Hepatocyte (in vitro differentiated cells): ENCODE results near the gene PRDM16.

ENCODE experiments used
- EZH2 ChIP-seq: fragments of 200-600 bp; sonication (generic); IDR thresholded peaks from 2 replicates; pipeline ENCODE4 v1.6.1; 2016; ENCODE audit warnings: antibody characterized with exemption, mild to moderate bottlenecking, borderline replicate concordance
- EZH2phosphoT487 ChIP-seq: fragments of 200-600 bp; sonication (generic); IDR thresholded peaks from one replicate; pipeline ENCODE4 v1.6.1; 2018; ENCODE audit warnings: antibody characterized with exemption, mild to moderate bottlenecking, low read depth, moderate library complexity; ENCODE audit not compliant: unreplicated experiment, severe bottlenecking
- TF ChIP-seq, protein P1 (sequence below): fragments of 200-600 bp; sonication (generic); IDR thresholded peaks from 2 replicates; pipeline ENCODE4 v1.5.1; 2016; ENCODE audit warnings: antibody characterized with exemption, mild to moderate bottlenecking; ENCODE audit not compliant: poor library complexity

DNA sequence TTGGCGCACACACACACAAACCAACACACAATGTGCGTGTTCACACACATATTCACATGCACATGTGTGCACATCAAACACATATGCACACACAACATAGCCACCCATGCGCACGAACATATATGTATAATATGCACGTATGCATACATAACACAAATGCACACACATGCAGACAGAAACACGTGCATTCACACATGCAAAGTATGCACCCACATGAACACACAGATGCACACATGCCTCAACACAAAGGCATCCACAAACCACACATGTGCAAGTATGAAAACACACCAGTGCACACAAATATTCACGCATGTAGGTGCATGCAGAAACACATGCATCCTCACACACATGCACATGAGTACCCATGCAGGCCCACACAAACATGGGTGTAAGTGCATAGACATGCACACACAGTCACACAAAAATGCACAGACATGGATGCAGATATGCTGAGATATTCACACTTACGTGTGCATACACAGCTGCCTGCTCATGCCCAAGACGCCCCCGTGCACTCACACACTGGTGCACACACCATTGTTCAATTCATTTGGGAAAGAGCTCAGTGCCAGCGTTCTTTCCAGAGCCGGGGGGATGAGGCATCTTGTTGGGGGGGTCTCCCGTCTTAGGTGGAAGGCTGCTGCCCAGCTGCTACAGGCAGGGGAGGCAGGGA lies 332.7 kb downstream of the PRDM16 start:
- TF ChIP-seq, protein P1, sequence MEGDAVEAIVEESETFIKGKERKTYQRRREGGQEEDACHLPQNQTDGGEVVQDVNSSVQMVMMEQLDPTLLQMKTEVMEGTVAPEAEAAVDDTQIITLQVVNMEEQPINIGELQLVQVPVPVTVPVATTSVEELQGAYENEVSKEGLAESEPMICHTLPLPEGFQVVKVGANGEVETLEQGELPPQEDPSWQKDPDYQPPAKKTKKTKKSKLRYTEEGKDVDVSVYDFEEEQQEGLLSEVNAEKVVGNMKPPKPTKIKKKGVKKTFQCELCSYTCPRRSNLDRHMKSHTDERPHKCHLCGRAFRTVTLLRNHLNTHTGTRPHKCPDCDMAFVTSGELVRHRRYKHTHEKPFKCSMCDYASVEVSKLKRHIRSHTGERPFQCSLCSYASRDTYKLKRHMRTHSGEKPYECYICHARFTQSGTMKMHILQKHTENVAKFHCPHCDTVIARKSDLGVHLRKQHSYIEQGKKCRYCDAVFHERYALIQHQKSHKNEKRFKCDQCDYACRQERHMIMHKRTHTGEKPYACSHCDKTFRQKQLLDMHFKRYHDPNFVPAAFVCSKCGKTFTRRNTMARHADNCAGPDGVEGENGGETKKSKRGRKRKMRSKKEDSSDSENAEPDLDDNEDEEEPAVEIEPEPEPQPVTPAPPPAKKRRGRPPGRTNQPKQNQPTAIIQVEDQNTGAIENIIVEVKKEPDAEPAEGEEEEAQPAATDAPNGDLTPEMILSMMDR, result no peak
- TF ChIP-seq EZH2phosphoT487, result no peak
- TF ChIP-seq EZH2, result no peak
